A549 (cell line): ENCODE results near the gene DECR2.

Source experiments
- FOSB ChIP-seq: fragments of 250-450 bp; sonication (Bioruptor Pico); IDR thresholded peaks from 2 replicates; pipeline ENCODE4 v1.5.0; 2020; ENCODE audit warnings: mild to moderate bottlenecking, moderate library complexity
- FOSL2 ChIP-seq, 2 experiments: fragments of 450-650 bp in 1 of 2; fragments of >200 bp in 1 of 2; sonication (Bioruptor Twin) in 1 of 2; formaldehyde crosslinking; IDR thresholded peaks; 2 replicates each; pipeline versions ENCODE4 v1.5.0 to v1.6.1; 2016 to 2020; ENCODE audit warnings: mild to moderate bottlenecking in 1 of 2, moderate library complexity in 1 of 2
- HOXB13 ChIP-seq: fragments of 250-450 bp; sonication (Bioruptor Pico); IDR thresholded peaks from 2 replicates; pipeline ENCODE4 v1.5.0; 2020; ENCODE audit warnings: low read depth, mild to moderate bottlenecking, moderate library complexity
- POLR2A ChIP-seq: IDR thresholded peaks from 2 replicates; pipeline ENCODE4 v1.6.1; 2012; ENCODE audit warnings: mild to moderate bottlenecking, low read length
- RAD21 ChIP-seq, 2 experiments: fragments of >200 bp in 1 of 2; sonication (Bioruptor Twin) in 1 of 2; formaldehyde crosslinking in 1 of 2; IDR thresholded peaks in 1 of 2; conservative IDR thresholded peaks in 1 of 2; 2 replicates in 1 of 2; 3 replicates in 1 of 2; pipeline ENCODE4 v1.6.1; 2012 to 2018; ENCODE audit warnings: inconsistent platforms in 1 of 2
- TP53 ChIP-seq: fragments of 250-450 bp; sonication (Bioruptor Pico); IDR thresholded peaks from 2 replicates; pipeline ENCODE4 v1.5.0; 2021; ENCODE audit warnings: mild to moderate bottlenecking, moderate library complexity
- TF ChIP-seq, protein P1 (sequence below): IDR thresholded peaks from 2 replicates; pipeline ENCODE4 v1.6.1; 2012

- TF ChIP-seq RAD21 (conservative IDR thresholded peaks at IDR 0.05 in 1 of 2, IDR thresholded peaks at IDR 0.05 in 1 of 2) (no peak), FOSB (CRISPR knock-in tag) (no peak), TP53 (CRISPR knock-in tag) (no peak), POLR2A (no peak), HOXB13 (CRISPR knock-in tag) (no peak), FOSL2 (IDR thresholded peaks at IDR 0.05) (no peak), FOSL2 (CRISPR knock-in tag; IDR thresholded peaks at IDR 0.05) (no peak)
- TF ChIP-seq, protein P1, sequence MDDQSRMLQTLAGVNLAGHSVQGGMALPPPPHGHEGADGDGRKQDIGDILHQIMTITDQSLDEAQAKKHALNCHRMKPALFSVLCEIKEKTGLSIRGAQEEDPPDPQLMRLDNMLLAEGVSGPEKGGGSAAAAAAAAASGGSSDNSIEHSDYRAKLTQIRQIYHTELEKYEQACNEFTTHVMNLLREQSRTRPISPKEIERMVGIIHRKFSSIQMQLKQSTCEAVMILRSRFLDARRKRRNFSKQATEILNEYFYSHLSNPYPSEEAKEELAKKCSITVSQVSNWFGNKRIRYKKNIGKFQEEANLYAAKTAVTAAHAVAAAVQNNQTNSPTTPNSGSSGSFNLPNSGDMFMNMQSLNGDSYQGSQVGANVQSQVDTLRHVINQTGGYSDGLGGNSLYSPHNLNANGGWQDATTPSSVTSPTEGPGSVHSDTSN: no peak
Measured at GRCh38 chr16:450385-450784, 48.7 kb downstream of the DECR2 start.
